Loucy (cell line): ENCODE measurements around the gene CDKN2D.
A peak's percentile ranks its signal among the peaks of the same experiment; 100 is the strongest.
"Not testable (repeated sequence)": the region's sequence is repeated elsewhere in the genome, so short reads cannot be mapped to it uniquely, and the experiment has no call there.

Source experiments
- H2AFZ ChIP-seq: fragments of 200-600 bp; sonication (generic); 2 replicates; pipeline ENCODE4 v1.6.0; 2016; ENCODE audit warnings: antibody characterized with exemption, mild to moderate bottlenecking, low read length, moderate library complexity
- H3F3A ChIP-seq: fragments of 200-600 bp; 2 replicates; pipeline ENCODE4 v1.6.0; 2016; ENCODE audit warnings: antibody characterized with exemption, low read depth, mild to moderate bottlenecking
- H3K27me3 ChIP-seq: fragments of 200-600 bp; sonication (generic); 2 replicates; pipeline ENCODE4 v1.6.1; 2014; ENCODE audit warnings: low read length, mild to moderate bottlenecking; ENCODE audit not compliant: insufficient read depth, poor library complexity, severe bottlenecking
- H3K36me3 ChIP-seq: fragments of 200-600 bp; sonication (generic); 2 replicates; pipeline ENCODE4 v1.6.1; 2016; ENCODE audit warnings: low read length; ENCODE audit not compliant: insufficient read depth
- H3K4me1 ChIP-seq: fragments of 200-600 bp; sonication (generic); 2 replicates; pipeline ENCODE4 v1.5.1; 2014; ENCODE audit warnings: low read length, mild to moderate bottlenecking; ENCODE audit not compliant: insufficient read depth, poor library complexity, severe bottlenecking
- H3K4me2 ChIP-seq: fragments of 200-600 bp; sonication (generic); 2 replicates; pipeline ENCODE4 v1.6.0; 2014; ENCODE audit warnings: antibody characterized with exemption, low read length, low read depth, mild to moderate bottlenecking; ENCODE audit not compliant: poor library complexity, severe bottlenecking
- H3K4me3 ChIP-seq: fragments of 200-600 bp; sonication (generic); 2 replicates; pipeline ENCODE4 v1.5.1; 2014; ENCODE audit warnings: low read length, mild to moderate bottlenecking, mixed read lengths; ENCODE audit not compliant: poor library complexity, severe bottlenecking
- H3K79me2 ChIP-seq: fragments of 200-600 bp; sonication (generic); 2 replicates; pipeline ENCODE4 v1.6.1; 2014; ENCODE audit warnings: low read length; ENCODE audit not compliant: insufficient read depth
- H3K9ac ChIP-seq: fragments of 200-600 bp; sonication (generic); 2 replicates; pipeline ENCODE4 v1.6.0; 2014; ENCODE audit warnings: mild to moderate bottlenecking, low read depth, low read length, moderate library complexity; ENCODE audit not compliant: poor library complexity, severe bottlenecking
- H3K9me2 ChIP-seq: fragments of 200-600 bp; sonication (generic); replicated peaks from 2 replicates; pipeline ENCODE4 v1.6.1; 2016; ENCODE audit warnings: low read depth, low read length, mixed read lengths
- H3K9me3 ChIP-seq: fragments of 200-600 bp; sonication (generic); 2 replicates; pipeline ENCODE4 v1.6.1; 2014; ENCODE audit warnings: mild to moderate bottlenecking, antibody characterized with exemption, low read length, low read depth; ENCODE audit not compliant: insufficient read depth
- H4K20me1 ChIP-seq: fragments of 200-600 bp; sonication (generic); 2 replicates; pipeline ENCODE4 v1.6.0; 2014; ENCODE audit warnings: antibody characterized with exemption, low read length, mild to moderate bottlenecking; ENCODE audit not compliant: insufficient read depth, poor library complexity, severe bottlenecking
- EZH2phosphoT487 ChIP-seq: fragments of 200-600 bp; IDR thresholded peaks from 2 replicates; pipeline ENCODE4 v1.6.1; 2018; ENCODE audit warnings: antibody characterized with exemption, mild to moderate bottlenecking, moderate library complexity, borderline replicate concordance
- TF ChIP-seq, protein P1 (sequence below): fragments of 200-600 bp; sonication (generic); conservative IDR thresholded peaks from 2 replicates; pipeline ENCODE4 v1.5.1; 2014; ENCODE audit warnings: mild to moderate bottlenecking, antibody characterized with exemption, low read length

The CDKN2D gene

DNA sequence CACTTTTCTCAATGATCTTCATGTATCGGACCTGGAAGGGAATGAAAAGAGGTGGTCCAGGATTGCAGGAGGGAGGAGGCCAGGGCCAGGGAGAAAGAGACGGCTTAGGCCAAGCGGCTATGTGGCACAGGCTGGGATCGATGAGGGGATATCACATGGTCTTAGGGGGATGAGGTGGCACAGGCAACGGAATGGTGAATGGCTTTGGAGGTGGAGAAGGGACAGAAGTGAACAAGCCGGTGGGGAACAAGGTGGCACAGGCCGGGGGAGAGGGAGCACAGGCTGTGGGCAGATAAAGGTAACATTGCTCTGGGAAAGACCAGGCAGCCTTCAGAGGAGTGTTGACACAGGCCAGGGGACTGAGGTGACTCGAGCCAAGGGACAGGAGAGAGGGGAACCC is 5.7 kb upstream of the CDKN2D start:
- Histone ChIP-seq H3K79me2 (no peaks in the 10 kb centered on the region), H3K27me3 (no peaks in the 10 kb centered on the region), H3K9ac (no peak overlapping the region), H3K36me3 (no peaks in the 10 kb centered on the region), H3F3A (0 out of 2 replicates have a peak, but pooled peaks cover 3% of the 10 kb centered on the region), H3K9me2 (no peaks in the 10 kb centered on the region), H2AFZ (no peak overlapping the region), H3K4me2 (no peak overlapping the region), H4K20me1 (no peaks in the 10 kb centered on the region), H3K9me3 (no peaks in the 10 kb centered on the region), H3K4me1 (peaks cover 8% of the 10 kb centered on the region), H3K4me3 (no peak overlapping the region)
- no peak for TF ChIP-seq EZH2phosphoT487
- TF ChIP-seq, protein P1, sequence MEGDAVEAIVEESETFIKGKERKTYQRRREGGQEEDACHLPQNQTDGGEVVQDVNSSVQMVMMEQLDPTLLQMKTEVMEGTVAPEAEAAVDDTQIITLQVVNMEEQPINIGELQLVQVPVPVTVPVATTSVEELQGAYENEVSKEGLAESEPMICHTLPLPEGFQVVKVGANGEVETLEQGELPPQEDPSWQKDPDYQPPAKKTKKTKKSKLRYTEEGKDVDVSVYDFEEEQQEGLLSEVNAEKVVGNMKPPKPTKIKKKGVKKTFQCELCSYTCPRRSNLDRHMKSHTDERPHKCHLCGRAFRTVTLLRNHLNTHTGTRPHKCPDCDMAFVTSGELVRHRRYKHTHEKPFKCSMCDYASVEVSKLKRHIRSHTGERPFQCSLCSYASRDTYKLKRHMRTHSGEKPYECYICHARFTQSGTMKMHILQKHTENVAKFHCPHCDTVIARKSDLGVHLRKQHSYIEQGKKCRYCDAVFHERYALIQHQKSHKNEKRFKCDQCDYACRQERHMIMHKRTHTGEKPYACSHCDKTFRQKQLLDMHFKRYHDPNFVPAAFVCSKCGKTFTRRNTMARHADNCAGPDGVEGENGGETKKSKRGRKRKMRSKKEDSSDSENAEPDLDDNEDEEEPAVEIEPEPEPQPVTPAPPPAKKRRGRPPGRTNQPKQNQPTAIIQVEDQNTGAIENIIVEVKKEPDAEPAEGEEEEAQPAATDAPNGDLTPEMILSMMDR: no peak

DNA sequence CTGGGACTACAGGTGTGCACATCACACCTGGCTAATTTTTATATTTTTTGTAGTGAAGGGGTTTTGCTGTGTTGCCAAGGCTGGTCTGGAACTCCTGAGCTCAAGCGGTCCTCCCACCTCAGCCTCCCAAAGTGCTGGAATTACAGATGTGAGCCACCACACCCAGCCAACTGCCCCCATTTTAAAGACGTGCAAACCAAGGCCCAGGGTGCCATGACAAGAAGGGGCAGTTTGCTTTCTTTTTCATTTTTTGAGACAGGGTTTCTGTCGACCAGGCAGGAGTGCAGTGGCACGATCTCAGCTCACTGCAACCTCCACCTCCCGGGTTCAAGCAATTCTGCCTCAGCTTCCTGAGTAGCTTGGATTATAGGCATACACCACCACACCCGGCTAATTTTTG is 5.0 kb upstream of the CDKN2D start:
- H3F3A ChIP-seq, H3K4me2 ChIP-seq: not testable (repeated sequence)

DNA sequence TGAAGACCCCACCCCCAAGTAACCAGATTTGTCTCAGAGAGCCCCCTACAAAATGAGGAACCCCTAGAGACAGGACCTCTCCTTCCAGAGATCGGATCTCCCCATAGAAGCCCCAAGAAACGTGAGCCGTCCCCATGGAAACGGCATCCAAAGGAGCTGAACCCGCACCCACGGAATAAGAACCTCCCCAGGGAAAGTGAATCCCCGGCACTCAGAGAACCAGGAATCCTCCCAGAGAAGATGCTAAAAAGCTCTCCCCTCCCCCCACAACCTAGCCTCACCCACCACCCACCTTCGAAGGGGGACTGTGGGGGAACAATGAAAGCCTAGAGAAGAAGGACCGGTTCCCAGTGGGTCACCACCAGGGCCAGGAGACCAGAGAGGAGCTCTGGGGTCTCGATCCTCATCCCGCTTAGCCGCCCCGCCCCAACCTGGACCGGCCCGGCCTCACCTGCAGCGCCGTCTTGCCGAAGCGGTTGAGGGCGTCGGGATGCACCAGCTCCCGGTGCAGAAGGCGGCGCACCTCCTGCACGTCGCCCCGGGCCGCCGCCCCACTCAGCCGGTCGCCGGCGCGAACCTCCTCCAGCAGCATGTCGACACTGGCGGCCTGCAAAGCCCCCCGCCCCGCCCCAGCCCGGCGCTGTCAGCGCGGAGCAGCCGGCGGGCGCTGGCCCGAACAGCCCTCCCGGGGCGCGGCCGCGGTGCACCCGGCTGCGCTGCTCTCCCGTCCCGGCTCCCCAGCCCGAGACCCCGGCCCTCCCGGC is 535 bp downstream of the CDKN2D start:
- Histone ChIP-seq H3K4me2 (peak overlapping the region; percentile 88), H3K9ac (peak overlapping the region; percentile 86), H3K9me3 (no peaks in the 10 kb centered on the region), H3K79me2 (peaks cover 49% of the 10 kb centered on the region), H3K9me2 (no peaks in the 10 kb centered on the region), H3K27me3 (peaks cover 4% of the 10 kb centered on the region), H3K4me3 (peak overlapping the region; percentile 76), H3K4me1 (peaks cover 38% of the 10 kb centered on the region), H3F3A (peaks cover 10% of the 10 kb centered on the region; the same call in 1 of the 2 replicates), H3K36me3 (no peaks in the 10 kb centered on the region), H2AFZ (no peak overlapping the region), H4K20me1 (peaks cover 20% of the 10 kb centered on the region)
- TF ChIP-seq, protein P1: no peak
- TF ChIP-seq EZH2phosphoT487: no peak

More for the DNA sequence above, 5.0 kb upstream of the CDKN2D start:
- not testable (repeated sequence) for H4K20me1 ChIP-seq, H3K9ac ChIP-seq, H3K4me3 ChIP-seq, H3K36me3 ChIP-seq, H3K79me2 ChIP-seq, H3K9me3 ChIP-seq, H3K9me2 ChIP-seq, H3K4me1 ChIP-seq, H3K27me3 ChIP-seq, H2AFZ ChIP-seq

DNA sequence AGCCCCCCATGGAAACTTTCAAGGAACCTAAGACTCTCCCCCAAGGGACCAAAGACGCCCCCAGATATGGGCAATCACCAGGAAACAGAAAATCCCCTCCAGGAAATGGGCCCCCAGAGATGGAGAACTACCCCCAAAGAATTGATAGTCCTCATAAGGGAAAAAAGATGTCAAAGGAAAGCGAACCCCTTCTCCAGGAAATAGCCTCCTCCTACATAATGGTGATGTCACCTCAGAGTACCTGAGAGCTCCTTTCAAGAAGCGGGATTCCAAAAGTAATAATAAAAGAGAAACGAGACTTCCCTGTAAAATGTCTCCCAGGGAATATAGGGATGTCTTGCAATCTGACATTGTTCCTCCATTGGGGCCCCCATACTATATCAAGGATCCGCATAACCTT is 1.1 kb downstream of the CDKN2D start:
- Histone ChIP-seq H3K9me3 (no peaks in the 10 kb centered on the region), H3K36me3 (no peaks in the 10 kb centered on the region), H3K4me2 (peak overlapping the region; percentile 88), H4K20me1 (peaks cover 21% of the 10 kb centered on the region), H3K79me2 (peaks cover 53% of the 10 kb centered on the region), H3K4me3 (peak overlapping the region; percentile 76), H3K9ac (peak overlapping the region; percentile 86), H2AFZ (no peak overlapping the region), H3K27me3 (peaks cover 4% of the 10 kb centered on the region), H3F3A (peaks cover 10% of the 10 kb centered on the region; the same call in 1 of the 2 replicates), H3K9me2 (no peaks in the 10 kb centered on the region), H3K4me1 (peaks cover 35% of the 10 kb centered on the region)
- TF ChIP-seq, protein P1: no peak
- no peak for TF ChIP-seq EZH2phosphoT487
